Esophagus squamous epithelium (tissue), 4 donors: ENCODE data around the gene LRRC4C.

Experiments used
- POLR2A ChIP-seq, 4 donors: fragments of 450-650 bp; IDR thresholded peaks; one replicate each; pipeline ENCODE4 v1.6.1; 2017; ENCODE audit warnings: antibody characterized with exemption in 4 of 4, mild to moderate bottlenecking in 4 of 4, moderate library complexity in 3 of 4
- TF ChIP-seq, protein P1 (sequence below), 6 experiments: fragments of 450-650 bp in 4 of 6; fragments of 200-600 bp in 2 of 6; sonication (generic) in 2 of 6; IDR thresholded peaks; one replicate each; pipeline ENCODE4 v1.5.1; 2016 to 2019; ENCODE audit warnings: antibody characterized with exemption in 6 of 6, mild to moderate bottlenecking in 4 of 6, moderate library complexity in 4 of 6

DNA sequence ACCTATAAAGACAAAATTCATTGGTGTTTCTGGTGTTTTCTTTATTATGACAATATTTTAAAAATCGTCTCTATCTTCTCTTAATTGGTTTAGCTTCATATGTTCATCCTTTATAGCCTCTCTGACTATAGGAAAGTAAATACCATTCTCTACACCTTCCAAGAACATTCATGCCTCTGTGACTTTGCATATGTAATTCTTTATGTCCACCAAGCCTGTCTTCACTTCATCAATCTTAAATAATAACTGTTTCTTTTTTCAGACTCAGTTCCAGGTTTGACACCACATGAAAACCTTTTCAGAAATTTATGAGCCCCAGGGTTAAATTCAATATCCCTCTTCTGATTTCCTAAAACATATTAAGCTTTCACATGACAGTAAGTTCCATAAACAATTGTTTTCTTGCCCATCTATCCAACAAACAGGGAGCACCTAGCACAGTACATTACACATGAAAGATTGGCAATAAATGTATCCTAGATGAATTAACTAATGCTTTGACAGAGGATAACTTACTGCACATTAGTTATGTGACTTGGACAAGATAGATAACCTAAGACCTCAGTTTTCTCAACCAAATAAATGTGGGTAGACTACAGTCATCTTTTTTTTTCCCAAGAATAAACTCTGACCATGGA, 886.1 kb downstream of the LRRC4C start:
- TF ChIP-seq, protein P1, sequence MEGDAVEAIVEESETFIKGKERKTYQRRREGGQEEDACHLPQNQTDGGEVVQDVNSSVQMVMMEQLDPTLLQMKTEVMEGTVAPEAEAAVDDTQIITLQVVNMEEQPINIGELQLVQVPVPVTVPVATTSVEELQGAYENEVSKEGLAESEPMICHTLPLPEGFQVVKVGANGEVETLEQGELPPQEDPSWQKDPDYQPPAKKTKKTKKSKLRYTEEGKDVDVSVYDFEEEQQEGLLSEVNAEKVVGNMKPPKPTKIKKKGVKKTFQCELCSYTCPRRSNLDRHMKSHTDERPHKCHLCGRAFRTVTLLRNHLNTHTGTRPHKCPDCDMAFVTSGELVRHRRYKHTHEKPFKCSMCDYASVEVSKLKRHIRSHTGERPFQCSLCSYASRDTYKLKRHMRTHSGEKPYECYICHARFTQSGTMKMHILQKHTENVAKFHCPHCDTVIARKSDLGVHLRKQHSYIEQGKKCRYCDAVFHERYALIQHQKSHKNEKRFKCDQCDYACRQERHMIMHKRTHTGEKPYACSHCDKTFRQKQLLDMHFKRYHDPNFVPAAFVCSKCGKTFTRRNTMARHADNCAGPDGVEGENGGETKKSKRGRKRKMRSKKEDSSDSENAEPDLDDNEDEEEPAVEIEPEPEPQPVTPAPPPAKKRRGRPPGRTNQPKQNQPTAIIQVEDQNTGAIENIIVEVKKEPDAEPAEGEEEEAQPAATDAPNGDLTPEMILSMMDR (IDR thresholded peaks at IDR 0.05), result no peak
- TF ChIP-seq POLR2A (IDR thresholded peaks at IDR 0.05), result no peak
